Esophagus squamous epithelium (tissue), 5 donors: ENCODE measurements around the gene STAT4. TPM values are rescaled to one million over a fixed set of nuclear protein-coding genes. Genes with fewer than 3 reads are reported as not detected.

ENCODE experiments used
- DNase-seq: peaks from one replicate; lab custom pipeline; 2025; lab: John Stamatoyannopoulos, UW
- H3K27ac ChIP-seq, 4 donors: fragments of 200-600 bp; sonication (generic); one replicate each; pipeline ENCODE4 v1.5.1; 2016 to 2019; ENCODE audit warnings: mild to moderate bottlenecking in 1 of 4
- H3K27me3 ChIP-seq, 4 donors: fragments of 200-600 bp; sonication (generic); 1 replicate in 3 of 4; 2 replicates in 1 of 4; pipeline versions ENCODE4 v1.5.1 to v1.6.0; 2017 to 2021; ENCODE audit warnings: antibody characterized with exemption in 1 of 4
- H3K36me3 ChIP-seq, 3 donors: fragments of 200-600 bp; sonication (generic); one replicate each; pipeline ENCODE4 v1.5.1; 2016 to 2019
- H3K4me1 ChIP-seq, 3 donors: fragments of 200-600 bp; sonication (generic); one replicate each; pipeline ENCODE4 v1.5.1; 2017 to 2019
- H3K4me3 ChIP-seq, 4 donors: fragments of 200-600 bp; sonication (generic); 1 replicate in 3 of 4; 2 replicates in 1 of 4; pipeline ENCODE4 v1.5.1; 2016 to 2019; ENCODE audit warnings: mild to moderate bottlenecking in 2 of 4, moderate library complexity in 1 of 4
- H3K9me3 ChIP-seq, 3 donors: fragments of 200-600 bp; sonication (generic); one replicate each; pipeline ENCODE4 v1.5.1; 2016 to 2019
- POLR2A ChIP-seq, 4 donors: fragments of 450-650 bp; IDR thresholded peaks; one replicate each; pipeline ENCODE4 v1.6.1; 2017; ENCODE audit warnings: antibody characterized with exemption in 4 of 4, mild to moderate bottlenecking in 4 of 4, moderate library complexity in 3 of 4
- WGBS, 2 donors: methylation state at CpG; one replicate each; pipeline ENCODE4 v1.1.5; 2018; 5-methylcytosine and 5-hydroxymethylcytosine counted together
- intact Hi-C: fragments of 100-400 bp; cut with DNase I; formaldehyde crosslinking; loops from one replicate; pipeline ENCODE4 v1.15.0; 2022
- total RNA-seq, 4 donors: library from RNA; depleted of rRNA; stranded (reverse); fragments of >200 nt; gene quantifications; one replicate each; pipeline ENCODE4 v1.1.0, GENCODE V29; 2016
- TF ChIP-seq, protein P1 (sequence below), 6 experiments: fragments of 450-650 bp in 4 of 6; fragments of 200-600 bp in 2 of 6; sonication (generic) in 2 of 6; IDR thresholded peaks; one replicate each; pipeline ENCODE4 v1.5.1; 2016 to 2019; ENCODE audit warnings: antibody characterized with exemption in 6 of 6, mild to moderate bottlenecking in 4 of 6, moderate library complexity in 4 of 6
- donor health status: DM: yes; HTN: yes; CAD: no.

The STAT4 gene
- total RNA-seq, 4 donors from 2014 or later = 0.47 to 3.2 (median 2.1) TPM

GRCh38 chr2:191041418-191042161, 109.2 kb downstream of the STAT4 start:
- TF ChIP-seq, protein P1, sequence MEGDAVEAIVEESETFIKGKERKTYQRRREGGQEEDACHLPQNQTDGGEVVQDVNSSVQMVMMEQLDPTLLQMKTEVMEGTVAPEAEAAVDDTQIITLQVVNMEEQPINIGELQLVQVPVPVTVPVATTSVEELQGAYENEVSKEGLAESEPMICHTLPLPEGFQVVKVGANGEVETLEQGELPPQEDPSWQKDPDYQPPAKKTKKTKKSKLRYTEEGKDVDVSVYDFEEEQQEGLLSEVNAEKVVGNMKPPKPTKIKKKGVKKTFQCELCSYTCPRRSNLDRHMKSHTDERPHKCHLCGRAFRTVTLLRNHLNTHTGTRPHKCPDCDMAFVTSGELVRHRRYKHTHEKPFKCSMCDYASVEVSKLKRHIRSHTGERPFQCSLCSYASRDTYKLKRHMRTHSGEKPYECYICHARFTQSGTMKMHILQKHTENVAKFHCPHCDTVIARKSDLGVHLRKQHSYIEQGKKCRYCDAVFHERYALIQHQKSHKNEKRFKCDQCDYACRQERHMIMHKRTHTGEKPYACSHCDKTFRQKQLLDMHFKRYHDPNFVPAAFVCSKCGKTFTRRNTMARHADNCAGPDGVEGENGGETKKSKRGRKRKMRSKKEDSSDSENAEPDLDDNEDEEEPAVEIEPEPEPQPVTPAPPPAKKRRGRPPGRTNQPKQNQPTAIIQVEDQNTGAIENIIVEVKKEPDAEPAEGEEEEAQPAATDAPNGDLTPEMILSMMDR (IDR thresholded peaks at IDR 0.05) = no peak
- no peak for TF ChIP-seq POLR2A (IDR thresholded peaks at IDR 0.05)
- H3K9me3 ChIP-seq = no peaks in the 10 kb centered on the region
- intact Hi-C loops = no loop called here
- peaks cover 0 to 27% (median 8%) of the 10 kb centered on the region in 3 donors for H3K4me1 ChIP-seq
- H3K4me3 ChIP-seq = no peak overlapping the region
- WGBS, 2 donors = 35 to 57% methylated on average over 1 to 3 of the region's 3 CpGs
- H3K27me3 ChIP-seq = peaks cover 0 to 5% (median 0%) of the 10 kb centered on the region in 4 donors
- H3K36me3 ChIP-seq = no peaks in the 10 kb centered on the region
- peak overlapping the region in 3 of 4 donors; percentile 13 to 58 (median 25) for H3K27ac ChIP-seq
- no peak for DNase-seq

GRCh38 chr2:191039616-191040015, 111.2 kb downstream of the STAT4 start:
- Histone ChIP-seq H3K27me3 (no peaks in the 10 kb centered on the region), H3K27ac (no peak overlapping the region), H3K36me3 (no peaks in the 10 kb centered on the region), H3K4me1 (peaks cover 0 to 27% (median 8%) of the 10 kb centered on the region in 3 donors), H3K4me3 (no peak overlapping the region), H3K9me3 (no peaks in the 10 kb centered on the region)
- DNase-seq = no peak
- no peak for TF ChIP-seq POLR2A (IDR thresholded peaks at IDR 0.05)
- TF ChIP-seq, protein P1 (IDR thresholded peaks at IDR 0.05) = no peak
- WGBS, 2 donors = 76 to 96% methylated on average over 1 of the region's 1 CpG
- intact Hi-C loops = no loop called here

DNA sequence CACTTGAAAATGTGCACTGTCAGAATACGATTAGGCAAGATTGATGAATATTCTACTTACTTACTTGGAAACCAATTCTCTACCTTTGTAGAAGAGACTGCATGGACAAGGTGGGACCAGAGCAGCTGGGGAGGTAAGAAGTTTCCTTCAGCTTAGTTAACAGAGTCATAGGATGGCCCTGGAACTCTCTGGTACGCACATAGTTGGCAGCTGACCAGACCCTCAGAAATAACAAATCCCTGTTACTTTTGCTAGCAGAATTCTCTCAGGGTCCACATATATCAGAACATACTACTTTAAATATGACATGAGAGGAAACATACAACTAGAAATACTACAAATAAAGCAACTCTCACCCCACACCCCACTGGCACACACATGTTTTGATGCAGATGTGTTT, 112.1 kb downstream of the STAT4 start:
- Histone ChIP-seq H3K4me3 (no peak overlapping the region), H3K4me1 (peaks cover 0 to 27% (median 8%) of the 10 kb centered on the region in 3 donors), H3K27ac (peak overlapping the region; percentile 33 to 68 (median 40)), H3K27me3 (no peaks in the 10 kb centered on the region), H3K36me3 (no peaks in the 10 kb centered on the region), H3K9me3 (no peaks in the 10 kb centered on the region)
- WGBS, 2 donors = 56 to 63% methylated on average over 2 of the region's 2 CpGs
- DNase-seq = no peak
- intact Hi-C loops = no loop called here
- TF ChIP-seq, protein P1 (IDR thresholded peaks at IDR 0.05) = no peak
- no peak for TF ChIP-seq POLR2A (IDR thresholded peaks at IDR 0.05)

GRCh38 chr2:191038241-191038725, 112.5 kb downstream of the STAT4 start:
- intact Hi-C loops = no loop called here
- H3K36me3 ChIP-seq = no peaks in the 10 kb centered on the region
- H3K4me3 ChIP-seq = no peak overlapping the region
- TF ChIP-seq POLR2A (IDR thresholded peaks at IDR 0.05) = no peak
- TF ChIP-seq, protein P1 (IDR thresholded peaks at IDR 0.05) = no peak
- peaks cover 0 to 27% (median 8%) of the 10 kb centered on the region in 3 donors for H3K4me1 ChIP-seq
- no peaks in the 10 kb centered on the region for H3K27me3 ChIP-seq
- no peak for DNase-seq
- no peaks in the 10 kb centered on the region for H3K9me3 ChIP-seq
- WGBS, 2 donors = 6 to 26% methylated on average over 2 of the region's 2 CpGs
- H3K27ac ChIP-seq = peak overlapping the region; percentile 33 to 68 (median 40)

GRCh38 chr2:191037351-191037750, 113.4 kb downstream of the STAT4 start:
- H3K9me3 ChIP-seq = no peaks in the 10 kb centered on the region
- no peaks in the 10 kb centered on the region for H3K27me3 ChIP-seq
- H3K27ac ChIP-seq = peak overlapping the region in 2 of 4 donors; percentile 38 to 41
- no peaks in the 10 kb centered on the region for H3K36me3 ChIP-seq
- intact Hi-C loops = no loop called here
- peaks cover 0 to 27% (median 8%) of the 10 kb centered on the region in 3 donors for H3K4me1 ChIP-seq
- H3K4me3 ChIP-seq = no peak overlapping the region
- no peak for DNase-seq
- WGBS, 2 donors = 82 to 88% methylated on average over 4 of the region's 4 CpGs
- TF ChIP-seq, protein P1 (IDR thresholded peaks at IDR 0.05) = no peak
- no peak for TF ChIP-seq POLR2A (IDR thresholded peaks at IDR 0.05)
